Mammary epithelial cell (primary cell): ENCODE data around the gene BIRC7.

ENCODE experiments used
- CTCF ChIP-seq, 2 donors: IDR thresholded peaks in 1 of 2; conservative IDR thresholded peaks in 1 of 2; 2 replicates each; pipeline ENCODE4 v1.5.1; 2011 to 2012; ENCODE audit warnings: inconsistent platforms in 2 of 2, low read length in 2 of 2, mild to moderate bottlenecking in 2 of 2, control low read depth in 1 of 2, low read depth in 1 of 2; ENCODE audit not compliant: insufficient read depth in 1 of 2; ENCODE audit errors: extremely low read depth in 1 of 2
- EZH2 ChIP-seq: IDR thresholded peaks from 2 replicates; pipeline ENCODE4 v1.6.1; 2012; ENCODE audit warnings: low read length, inconsistent platforms, borderline replicate concordance

GRCh38 chr20:63219866-63220521 lies 15.7 kb upstream of the BIRC7 start:
- TF ChIP-seq CTCF (conservative IDR thresholded peaks at IDR 0.05 in 1 of 2, IDR thresholded peaks at IDR 0.05 in 1 of 2; ENCODE audit: extremely low read depth in 1 of 2, insufficient read depth in 1 of 2, low read depth in 1 of 2, low read length in 2 of 2) = no peak
- TF ChIP-seq EZH2 = no peak
